Hematopoietic multipotent progenitor cell treated with erythropoietin and hydrocortisone succinate and interleukin-3 and kit ligand, for 4 days (in vitro differentiated cells): ENCODE measurements around the gene RTKN.
"Not testable (repeated sequence)": the region's sequence is repeated elsewhere in the genome, so short reads cannot be mapped to it uniquely, and the experiment has no call there.

ENCODE experiments used
- DNase-seq: peaks from one replicate; pipeline ENCODE4 v3.0.0-alpha.2; 2015

RTKN gene

DNA sequence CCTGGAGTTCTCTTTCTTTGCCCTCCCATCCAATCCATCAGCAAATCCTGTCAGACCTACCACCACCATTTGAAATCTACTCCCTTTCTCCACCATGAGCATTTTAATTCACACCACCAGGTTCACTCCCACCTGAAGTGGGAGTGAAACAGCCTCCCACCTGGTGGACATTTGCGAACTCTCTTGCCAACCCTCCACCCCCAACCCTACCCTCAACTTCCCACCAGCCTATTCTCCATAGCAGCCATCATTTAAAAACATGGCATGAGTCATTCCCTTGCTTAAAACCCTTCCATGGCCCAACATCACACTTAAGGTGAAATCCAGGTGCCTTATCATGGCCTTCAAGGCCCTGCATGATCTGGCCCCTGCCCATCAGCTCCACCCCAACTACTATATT is 3.5 kb downstream of the RTKN start:
- no peak for DNase-seq

GRCh38 chr2:74436848-74437695 is 4.7 kb downstream of the RTKN start:
- no peak for DNase-seq

- DNase-seq, result no peak
Observed at GRCh38 chr2:74436111-74436805, 5.5 kb downstream of the RTKN start.

- no peak for DNase-seq
Observed at GRCh38 chr2:74430502-74430901, 11.2 kb downstream of the RTKN start.

- DNase-seq, result no peak
Observed at GRCh38 chr2:74429487-74430451, 12.0 kb downstream of the RTKN start.

GRCh38 chr2:74428675-74429074 is 13.1 kb downstream of the RTKN start:
- no peak for DNase-seq

DNA sequence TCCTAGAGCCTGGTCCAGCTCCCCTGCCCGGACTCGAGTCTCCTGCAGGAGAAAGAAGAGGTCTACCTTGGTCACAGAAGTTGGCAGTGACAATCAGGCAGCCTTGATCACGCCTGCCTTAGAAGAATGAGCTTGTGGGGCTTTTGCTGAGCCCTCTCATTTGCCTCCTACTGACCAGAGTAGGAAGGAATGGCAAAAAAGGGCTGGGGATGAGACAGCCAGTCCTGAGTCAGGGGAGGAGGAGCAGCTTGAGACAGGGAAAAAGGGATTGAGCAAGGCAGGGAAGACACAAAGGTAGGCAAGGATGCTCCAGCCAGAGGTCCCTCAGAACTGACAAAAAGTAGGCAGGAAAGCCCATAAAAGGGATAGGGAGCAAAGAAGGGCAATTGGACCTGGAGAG is 14.2 kb downstream of the RTKN start:
- no peak for DNase-seq

DNA sequence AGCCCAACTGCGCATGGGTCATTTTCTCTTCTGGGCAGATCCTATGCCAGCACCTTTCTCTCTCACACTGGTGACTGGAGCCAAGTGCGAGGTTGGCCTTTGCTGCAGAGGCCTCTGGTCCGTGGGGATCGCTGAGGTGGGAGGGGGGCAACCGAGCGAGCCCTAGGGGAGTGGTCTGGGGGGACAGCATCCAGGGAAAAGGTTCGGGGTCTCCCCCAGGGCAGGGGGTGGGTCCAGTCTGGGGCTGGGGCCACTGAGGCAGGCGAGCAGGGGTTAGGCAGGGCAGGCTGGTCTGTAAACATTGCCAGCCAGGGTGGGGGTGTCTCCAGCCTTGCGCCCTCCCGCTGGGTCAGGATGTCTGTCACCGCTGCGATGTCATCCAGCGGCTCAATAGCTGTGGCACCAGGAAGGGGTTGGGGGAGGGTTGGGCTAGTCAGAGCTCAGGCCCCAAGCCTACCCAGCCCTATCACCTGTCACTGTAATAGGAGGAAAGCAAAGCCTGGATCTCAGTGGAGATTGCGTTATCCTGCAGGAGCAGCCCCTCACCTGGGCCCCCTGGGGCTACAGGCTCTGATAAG is 15.5 kb downstream of the RTKN start:
- DNase-seq, result no peak

GRCh38 chr2:74425523-74425922 is 16.2 kb downstream of the RTKN start:
- no peak for DNase-seq

DNA sequence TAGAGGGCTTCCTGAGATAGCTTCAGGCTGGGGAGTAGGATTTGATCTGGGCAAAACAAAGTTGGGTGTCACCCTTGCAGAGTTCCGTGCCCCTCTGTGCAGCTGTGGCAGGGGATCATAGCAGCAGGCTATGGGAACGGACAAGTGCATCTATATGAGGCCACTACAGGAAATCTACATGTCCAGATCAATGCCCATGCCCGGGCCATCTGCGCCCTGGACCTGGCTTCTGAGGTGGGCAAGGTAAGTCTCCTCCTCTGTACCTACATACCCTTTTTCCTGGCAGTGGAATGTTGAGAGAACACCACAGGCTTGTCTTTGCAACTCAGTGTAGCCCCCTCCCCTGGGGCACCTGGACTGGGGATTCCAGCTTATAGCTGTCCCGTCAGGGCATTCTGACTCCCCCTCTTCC is 16.7 kb downstream of the RTKN start:
- DNase-seq, result no peak

- no peak for DNase-seq
Observed at GRCh38 chr2:74424139-74424992, 17.4 kb downstream of the RTKN start.

GRCh38 chr2:74423231-74424095 is 18.3 kb downstream of the RTKN start:
- DNase-seq, result no peak

GRCh38 chr2:74421221-74421870 is 20.4 kb downstream of the RTKN start, which contains the start of the genes C2orf81 and WDR54:
C2orf81 (minus strand) TSS chr2:74421619; CDS start chr2:74421560, 59 bp downstream.
WDR54 (plus strand) TSS chr2:74421730; CDS start chr2:74422154, 424 bp downstream.
- peak; percentile 96 for DNase-seq

DNA sequence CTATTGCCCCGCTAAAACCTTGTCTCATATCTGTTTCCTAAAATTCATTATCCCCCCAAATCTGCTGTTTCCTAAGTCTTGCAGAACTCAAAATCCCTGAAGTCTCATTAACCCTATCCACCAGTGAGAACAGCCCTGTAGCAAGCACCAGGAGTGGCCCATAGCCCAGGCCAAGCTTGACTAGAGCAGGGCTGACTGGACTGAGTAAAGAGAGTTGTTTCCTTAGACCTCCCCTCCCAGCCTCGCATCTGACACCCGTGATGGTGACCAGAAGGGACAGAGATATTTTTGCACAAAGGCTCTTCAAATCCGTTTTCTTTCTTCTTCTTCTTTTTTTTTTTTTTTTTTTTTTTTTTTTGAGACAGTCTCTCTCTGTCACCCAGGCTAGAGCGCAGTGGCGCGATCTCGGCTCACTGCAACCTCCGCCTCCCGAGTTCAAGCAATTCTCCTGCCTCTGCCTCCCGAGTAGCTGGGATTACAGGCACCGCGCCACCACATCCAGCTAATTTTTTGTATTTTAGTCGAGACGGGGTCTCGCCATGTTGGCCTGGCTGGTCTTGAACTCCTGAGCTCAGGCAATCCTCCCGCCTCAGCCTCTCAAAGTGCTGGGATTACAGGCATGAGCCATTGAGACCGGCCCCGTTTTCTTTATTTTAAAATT is 21.2 kb downstream of the RTKN start:
- not testable (repeated sequence) for DNase-seq

DNA sequence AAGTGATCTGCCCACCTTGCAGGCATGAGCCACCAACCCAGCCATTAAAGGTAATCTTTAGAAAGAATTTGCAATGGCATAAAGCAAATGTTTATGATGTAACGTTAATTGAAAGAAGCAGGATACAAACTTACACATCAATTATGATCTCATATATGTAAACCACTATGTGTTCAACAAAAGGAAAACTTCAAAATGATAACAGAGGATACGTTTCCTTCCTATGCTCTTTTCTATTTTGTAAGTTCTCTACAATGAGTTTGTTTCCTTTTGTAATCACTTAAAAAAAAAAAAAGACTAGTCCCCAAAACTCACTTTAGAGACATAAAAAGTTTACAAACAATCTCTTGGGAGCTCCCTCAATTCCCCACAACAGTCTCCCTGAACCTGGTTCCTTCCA is 21.7 kb downstream of the RTKN start:
- DNase-seq, result no peak

DNA sequence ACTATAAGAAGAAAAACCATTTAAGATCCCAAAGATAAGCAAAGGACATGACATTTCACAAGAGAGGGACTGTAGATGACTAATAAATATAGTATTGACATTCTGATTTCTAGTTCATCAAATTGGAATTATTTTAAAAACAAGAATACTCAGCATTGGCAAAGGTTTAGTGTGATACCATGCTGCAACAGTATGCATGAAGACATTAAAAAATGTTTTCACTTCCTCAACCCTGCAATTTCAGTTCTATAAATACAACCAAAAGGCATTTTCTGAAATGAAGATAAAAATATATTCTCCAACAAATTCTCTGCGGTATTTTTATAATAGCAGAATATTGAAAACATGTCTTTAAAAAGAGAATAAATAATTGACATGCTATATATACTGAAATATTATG is 22.4 kb downstream of the RTKN start:
- DNase-seq, result no peak

DNA sequence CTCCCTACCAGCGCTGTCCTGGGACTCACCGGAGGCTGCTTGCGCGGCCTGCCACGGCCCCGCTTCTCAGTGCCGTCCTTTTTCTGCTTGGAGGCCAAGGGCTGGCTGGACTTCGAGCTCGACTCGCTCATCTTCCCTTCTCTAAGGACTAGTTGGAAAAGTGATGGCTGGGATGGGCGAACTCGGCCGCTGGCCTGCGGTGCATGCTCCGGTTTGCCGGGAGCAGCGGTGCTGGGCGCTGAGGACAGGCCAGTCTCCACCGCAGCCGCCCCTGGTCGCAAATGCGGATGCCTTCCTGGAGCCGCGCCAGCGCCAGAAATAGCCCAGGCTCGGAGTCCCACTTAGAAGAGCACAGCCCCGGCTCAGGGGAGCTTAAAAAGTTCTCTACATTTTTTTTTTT is 23.4 kb downstream of the RTKN start:
- no peak for DNase-seq

DNA sequence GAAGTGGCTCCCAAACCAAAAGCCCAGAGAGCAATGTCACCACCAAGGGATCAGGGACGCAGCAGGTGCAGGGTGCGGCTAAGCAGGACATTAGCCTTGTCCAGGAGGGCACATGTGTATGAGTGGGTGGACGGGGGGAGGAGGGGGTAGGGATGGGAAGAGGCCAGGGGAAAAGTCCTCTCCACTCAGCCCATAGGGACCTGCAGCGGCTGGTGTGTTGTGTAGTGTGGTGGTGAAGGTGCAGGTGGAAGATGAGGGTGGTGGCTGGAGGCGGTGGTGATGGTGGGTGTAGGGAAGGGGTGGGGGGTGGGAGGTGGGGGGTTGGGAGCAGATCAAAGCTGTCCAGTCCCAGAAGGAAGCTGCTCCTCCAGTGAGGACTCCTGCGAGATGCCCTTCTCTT is 24.0 kb downstream of the RTKN start:
- DNase-seq, result no peak

- DNase-seq, result no peak
Observed at GRCh38 chr2:74417197-74417596, 24.5 kb downstream of the RTKN start.
